ENCODE data around the gene ELL. TPM values are rescaled to one million over a fixed set of nuclear protein-coding genes. Genes with fewer than 3 reads are reported as not detected.

ELL gene
- total RNA-seq, 1 donor: 18.5 TPM

DNA sequence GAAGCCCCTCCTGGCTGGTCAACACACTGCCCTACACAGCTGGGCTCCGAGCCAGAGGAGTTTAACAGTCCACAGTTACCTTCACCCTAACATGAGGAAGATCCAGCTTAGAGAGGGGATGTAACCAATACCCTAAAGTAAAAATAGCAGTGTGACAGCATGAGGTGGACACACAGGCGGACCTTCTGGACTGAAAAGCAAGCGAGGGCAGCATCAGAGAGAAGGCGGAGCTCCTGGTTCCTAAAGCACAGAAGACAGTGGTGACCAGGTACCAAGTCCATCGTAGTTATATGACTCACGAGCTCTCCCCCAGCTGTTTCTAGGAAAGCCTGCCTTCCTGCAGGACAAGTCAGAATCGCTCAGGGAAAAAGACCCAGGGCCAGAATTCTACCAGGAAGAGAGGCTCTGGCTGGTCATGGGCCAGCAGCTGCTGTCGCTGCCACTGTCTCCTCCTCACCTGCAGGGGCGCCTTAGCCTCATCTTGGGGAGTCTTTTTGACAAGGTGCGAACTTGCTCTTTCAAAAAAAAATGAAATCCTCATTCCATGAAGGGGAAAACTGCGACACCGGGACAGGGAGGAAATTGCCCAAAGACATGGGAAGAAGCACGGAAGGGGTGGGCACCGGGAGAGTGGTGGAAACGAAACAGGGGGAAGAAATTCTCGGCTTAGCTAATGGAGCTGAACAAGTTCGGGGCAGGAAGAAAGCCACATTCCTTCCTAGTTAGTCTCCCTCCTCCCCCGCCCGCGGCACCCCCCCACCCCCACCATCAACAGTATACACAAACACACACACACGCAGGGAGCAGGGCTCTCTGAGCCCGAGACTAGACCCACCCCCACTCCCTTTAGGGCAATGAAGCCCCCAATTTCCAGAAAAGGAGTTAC is 1.7 kb downstream of the ELL start:
- DNase-seq (ENCODE audit: insufficient read length, low spot score, missing footprints): peak; percentile 94
- no peaks in the 10 kb centered on the region for H3K27me3 ChIP-seq (ENCODE audit: insufficient read depth, low read length)
- no peaks in the 10 kb centered on the region for H3K36me3 ChIP-seq (ENCODE audit: insufficient read depth, low read length)
- H3K79me2 ChIP-seq (ENCODE audit: insufficient read depth, low read length): peaks cover 66% of the 10 kb centered on the region
- H3K4me1 ChIP-seq (ENCODE audit: insufficient read depth, low read length): peaks cover 24% of the 10 kb centered on the region
- H3K4me3 ChIP-seq (ENCODE audit: insufficient read depth, low read length): peak overlapping the region; percentile 95
- peak overlapping the region; percentile 98 for H3K27ac ChIP-seq (ENCODE audit: low read depth, low read length)
- H3K9me3 ChIP-seq (ENCODE audit: low read depth, low read length): no peaks in the 10 kb centered on the region
- peaks cover 43% of the 10 kb centered on the region for H4K20me1 ChIP-seq (ENCODE audit: insufficient read depth, low read length)
- peak overlapping the region; percentile 74 for H2AFZ ChIP-seq (ENCODE audit: low read length)
- H3K4me2 ChIP-seq (ENCODE audit: insufficient read depth, low read length): peak overlapping the region; percentile 99
- TF ChIP-seq, protein P1, sequence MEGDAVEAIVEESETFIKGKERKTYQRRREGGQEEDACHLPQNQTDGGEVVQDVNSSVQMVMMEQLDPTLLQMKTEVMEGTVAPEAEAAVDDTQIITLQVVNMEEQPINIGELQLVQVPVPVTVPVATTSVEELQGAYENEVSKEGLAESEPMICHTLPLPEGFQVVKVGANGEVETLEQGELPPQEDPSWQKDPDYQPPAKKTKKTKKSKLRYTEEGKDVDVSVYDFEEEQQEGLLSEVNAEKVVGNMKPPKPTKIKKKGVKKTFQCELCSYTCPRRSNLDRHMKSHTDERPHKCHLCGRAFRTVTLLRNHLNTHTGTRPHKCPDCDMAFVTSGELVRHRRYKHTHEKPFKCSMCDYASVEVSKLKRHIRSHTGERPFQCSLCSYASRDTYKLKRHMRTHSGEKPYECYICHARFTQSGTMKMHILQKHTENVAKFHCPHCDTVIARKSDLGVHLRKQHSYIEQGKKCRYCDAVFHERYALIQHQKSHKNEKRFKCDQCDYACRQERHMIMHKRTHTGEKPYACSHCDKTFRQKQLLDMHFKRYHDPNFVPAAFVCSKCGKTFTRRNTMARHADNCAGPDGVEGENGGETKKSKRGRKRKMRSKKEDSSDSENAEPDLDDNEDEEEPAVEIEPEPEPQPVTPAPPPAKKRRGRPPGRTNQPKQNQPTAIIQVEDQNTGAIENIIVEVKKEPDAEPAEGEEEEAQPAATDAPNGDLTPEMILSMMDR (IDR thresholded peaks at IDR 0.05; ENCODE audit: extremely low read depth, low read depth, low read length): peak; percentile 59

DNA sequence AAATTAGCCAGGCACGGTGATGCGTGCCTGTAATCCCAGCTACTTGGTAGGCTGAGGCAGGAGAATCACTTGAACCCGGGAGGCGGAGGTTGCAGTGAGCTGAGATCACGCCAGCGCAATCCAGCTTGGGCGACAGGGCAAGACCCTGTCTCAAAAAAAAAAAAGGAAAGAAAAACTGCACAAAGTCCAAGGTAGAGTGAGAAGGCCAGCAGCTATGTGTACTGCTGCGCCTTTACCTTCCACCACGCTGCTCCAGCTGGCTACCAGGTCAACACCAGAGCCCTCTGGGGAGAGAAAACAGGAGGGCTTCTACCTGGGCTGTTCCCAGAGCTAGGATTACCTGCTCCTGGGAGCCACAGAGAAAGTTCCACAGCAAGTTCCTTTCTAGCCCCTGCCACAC is 3.2 kb downstream of the ELL start:
- H4K20me1 ChIP-seq (ENCODE audit: insufficient read depth, low read length): peaks cover 54% of the 10 kb centered on the region
- H2AFZ ChIP-seq (ENCODE audit: low read length): no peak overlapping the region
- no peak overlapping the region for H3K4me3 ChIP-seq (ENCODE audit: insufficient read depth, low read length)
- H3K36me3 ChIP-seq (ENCODE audit: insufficient read depth, low read length): peaks cover 3% of the 10 kb centered on the region
- TF ChIP-seq, protein P1 (IDR thresholded peaks at IDR 0.05; ENCODE audit: extremely low read depth, low read depth, low read length): no peak
- H3K9me3 ChIP-seq (ENCODE audit: low read depth, low read length): no peaks in the 10 kb centered on the region
- peaks cover 35% of the 10 kb centered on the region for H3K4me1 ChIP-seq (ENCODE audit: insufficient read depth, low read length)
- H3K79me2 ChIP-seq (ENCODE audit: insufficient read depth, low read length): peaks cover 80% of the 10 kb centered on the region
- no peaks in the 10 kb centered on the region for H3K27me3 ChIP-seq (ENCODE audit: insufficient read depth, low read length)
- peak overlapping the region; percentile 99 for H3K4me2 ChIP-seq (ENCODE audit: insufficient read depth, low read length)
- peak overlapping the region; percentile 98 for H3K27ac ChIP-seq (ENCODE audit: low read depth, low read length)
- no peak for DNase-seq (ENCODE audit: insufficient read length, low spot score, missing footprints)

GRCh38 chr19:18517606-18518005 is 4.3 kb downstream of the ELL start:
- Histone ChIP-seq H4K20me1 (ENCODE audit: insufficient read depth, low read length) (peaks cover 63% of the 10 kb centered on the region), H3K4me3 (ENCODE audit: insufficient read depth, low read length) (no peak overlapping the region), H3K4me1 (ENCODE audit: insufficient read depth, low read length) (peaks cover 35% of the 10 kb centered on the region), H2AFZ (ENCODE audit: low read length) (no peak overlapping the region), H3K27ac (ENCODE audit: low read depth, low read length) (no peak overlapping the region), H3K36me3 (ENCODE audit: insufficient read depth, low read length) (peaks cover 3% of the 10 kb centered on the region), H3K79me2 (ENCODE audit: insufficient read depth, low read length) (peaks cover 89% of the 10 kb centered on the region), H3K4me2 (ENCODE audit: insufficient read depth, low read length) (no peak overlapping the region), H3K9me3 (ENCODE audit: low read depth, low read length) (no peaks in the 10 kb centered on the region), H3K27me3 (ENCODE audit: insufficient read depth, low read length) (no peaks in the 10 kb centered on the region)
- DNase-seq (ENCODE audit: insufficient read length, low spot score, missing footprints): no peak
- TF ChIP-seq, protein P1 (IDR thresholded peaks at IDR 0.05; ENCODE audit: extremely low read depth, low read depth, low read length): no peak

GRCh38 chr19:18515959-18516358 is 5.9 kb downstream of the ELL start:
- peaks cover 35% of the 10 kb centered on the region for H3K4me1 ChIP-seq (ENCODE audit: insufficient read depth, low read length)
- H3K27me3 ChIP-seq (ENCODE audit: insufficient read depth, low read length): no peaks in the 10 kb centered on the region
- H2AFZ ChIP-seq (ENCODE audit: low read length): no peak overlapping the region
- no peak overlapping the region for H3K4me2 ChIP-seq (ENCODE audit: insufficient read depth, low read length)
- H4K20me1 ChIP-seq (ENCODE audit: insufficient read depth, low read length): peaks cover 76% of the 10 kb centered on the region
- DNase-seq (ENCODE audit: insufficient read length, low spot score, missing footprints): peak; percentile 44
- H3K27ac ChIP-seq (ENCODE audit: low read depth, low read length): peak overlapping the region; percentile 33
- H3K36me3 ChIP-seq (ENCODE audit: insufficient read depth, low read length): peaks cover 3% of the 10 kb centered on the region
- peaks cover 93% of the 10 kb centered on the region for H3K79me2 ChIP-seq (ENCODE audit: insufficient read depth, low read length)
- H3K9me3 ChIP-seq (ENCODE audit: low read depth, low read length): no peaks in the 10 kb centered on the region
- H3K4me3 ChIP-seq (ENCODE audit: insufficient read depth, low read length): no peak overlapping the region
- TF ChIP-seq, protein P1 (IDR thresholded peaks at IDR 0.05; ENCODE audit: extremely low read depth, low read depth, low read length): no peak

Measured in osteoblast (primary cell).